HG03066 (cell line): ENCODE data around the gene JARID2.

ENCODE experiments used
- ATAC-seq: cut with Tn5 transposase; IDR thresholded peaks from one replicate; pipeline ENCODE4 v1.9.1; 2021; ENCODE audit warnings: low read depth; ENCODE audit not compliant: unreplicated experiment

Gene JARID2

DNA sequence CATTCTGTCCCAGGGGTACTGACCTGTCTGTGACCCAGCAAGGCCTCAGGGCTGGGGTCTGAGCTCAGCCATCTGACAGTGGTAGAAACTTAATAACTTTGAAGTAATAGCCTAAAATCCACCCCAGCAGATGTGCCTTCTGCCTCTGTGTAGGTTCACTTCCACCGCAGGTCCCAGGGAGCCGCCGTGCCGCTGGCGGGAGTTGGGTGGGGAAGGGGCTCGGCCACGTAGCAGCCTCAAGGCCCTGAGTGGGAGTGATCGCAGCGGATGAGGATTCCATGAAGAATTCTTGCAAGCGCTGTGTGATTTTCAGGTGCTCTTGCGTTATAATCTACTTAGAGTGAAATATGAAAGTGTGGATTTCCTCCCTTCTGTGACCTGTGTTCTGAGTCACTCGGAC is 253.3 kb downstream of the JARID2 start:
- no peak for ATAC-seq

DNA sequence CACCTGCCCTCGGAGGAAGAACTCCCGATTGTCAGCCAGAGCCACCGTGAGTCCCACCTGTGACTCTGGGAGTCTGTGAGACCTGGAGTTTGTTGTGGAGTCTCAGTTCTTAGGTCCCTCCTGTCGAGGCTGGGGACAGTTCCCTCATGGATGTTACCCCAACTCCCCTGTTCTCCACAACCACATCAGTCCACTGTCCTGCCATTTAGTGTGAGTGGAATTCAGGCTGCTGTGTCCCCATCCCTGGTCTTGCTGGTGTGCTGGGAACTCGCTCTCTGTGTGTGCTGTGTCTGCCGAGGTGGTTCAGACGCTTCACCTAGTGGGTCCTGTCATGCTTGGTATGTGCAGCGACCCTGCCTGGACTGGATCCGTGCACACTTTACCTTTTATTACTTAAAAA is 253.7 kb downstream of the JARID2 start:
- ATAC-seq: no peak

DNA sequence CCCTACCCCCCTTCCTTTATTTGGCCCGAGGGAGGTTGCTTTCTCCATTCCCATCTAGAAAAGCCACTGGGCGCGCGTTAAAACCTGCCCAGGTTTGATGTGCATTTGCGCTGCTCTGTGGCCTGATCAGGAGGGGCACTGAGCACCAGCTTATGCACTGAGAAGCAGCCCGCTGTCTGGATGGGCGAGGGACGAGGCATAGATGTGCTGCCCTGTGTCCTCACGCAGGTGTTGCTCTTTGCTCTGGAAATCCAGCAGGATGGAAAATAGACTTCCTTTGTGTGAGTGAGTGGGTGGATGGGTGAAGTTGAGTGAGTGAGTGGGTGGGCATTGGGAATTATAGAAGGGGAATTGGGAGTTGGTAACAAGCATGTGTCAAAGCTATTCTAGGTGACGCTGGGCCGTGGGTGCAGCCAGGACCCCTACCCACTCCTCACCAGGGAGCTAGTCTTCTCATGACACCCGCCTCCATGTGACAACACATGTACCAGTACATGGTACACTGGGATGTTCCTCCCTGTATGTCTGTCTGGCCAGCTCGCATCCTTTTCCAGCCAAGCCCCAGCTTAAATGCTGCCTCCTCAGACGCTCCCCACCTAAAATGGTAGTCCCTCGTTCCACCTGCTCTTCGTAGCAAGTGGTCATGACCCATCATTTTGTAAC is 254.3 kb downstream of the JARID2 start:
- ATAC-seq: no peak

DNA sequence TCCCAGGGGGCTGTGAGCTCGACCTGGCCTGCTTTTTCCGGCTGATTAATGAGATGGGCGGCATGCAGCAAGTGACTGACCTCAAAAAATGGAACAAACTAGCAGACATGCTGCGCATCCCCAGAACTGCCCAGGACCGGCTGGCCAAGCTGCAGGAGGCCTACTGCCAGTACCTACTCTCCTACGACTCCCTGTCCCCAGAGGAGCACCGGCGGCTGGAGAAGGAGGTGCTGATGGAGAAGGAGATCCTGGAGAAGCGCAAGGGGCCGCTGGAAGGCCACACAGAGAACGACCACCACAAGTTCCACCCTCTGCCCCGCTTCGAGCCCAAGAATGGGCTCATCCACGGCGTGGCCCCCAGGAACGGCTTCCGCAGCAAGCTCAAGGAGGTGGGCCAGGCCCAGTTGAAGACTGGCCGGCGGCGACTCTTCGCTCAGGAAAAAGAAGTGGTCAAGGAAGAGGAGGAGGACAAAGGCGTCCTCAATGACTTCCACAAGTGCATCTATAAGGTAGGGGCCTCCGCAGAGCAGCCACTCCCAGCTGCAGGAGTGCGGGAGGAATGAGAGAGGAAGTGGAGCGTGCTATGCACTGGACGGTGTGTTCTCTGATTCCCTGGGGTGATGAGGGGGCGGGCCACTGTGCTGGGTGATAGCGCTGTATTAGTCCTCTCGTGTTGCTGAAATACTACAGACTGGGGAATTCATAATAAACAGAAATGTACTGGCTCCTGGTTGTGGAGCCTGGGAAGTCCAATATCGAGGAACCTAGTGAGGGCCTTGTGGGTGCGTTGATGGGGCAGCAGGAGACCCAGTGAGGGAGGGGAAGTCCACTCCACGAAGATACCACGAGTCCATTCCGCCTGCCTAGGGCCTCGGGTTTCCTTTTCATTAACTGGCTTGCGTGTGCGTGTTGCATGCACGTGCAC is 255.3 kb downstream of the JARID2 start:
- ATAC-seq: no peak

DNA sequence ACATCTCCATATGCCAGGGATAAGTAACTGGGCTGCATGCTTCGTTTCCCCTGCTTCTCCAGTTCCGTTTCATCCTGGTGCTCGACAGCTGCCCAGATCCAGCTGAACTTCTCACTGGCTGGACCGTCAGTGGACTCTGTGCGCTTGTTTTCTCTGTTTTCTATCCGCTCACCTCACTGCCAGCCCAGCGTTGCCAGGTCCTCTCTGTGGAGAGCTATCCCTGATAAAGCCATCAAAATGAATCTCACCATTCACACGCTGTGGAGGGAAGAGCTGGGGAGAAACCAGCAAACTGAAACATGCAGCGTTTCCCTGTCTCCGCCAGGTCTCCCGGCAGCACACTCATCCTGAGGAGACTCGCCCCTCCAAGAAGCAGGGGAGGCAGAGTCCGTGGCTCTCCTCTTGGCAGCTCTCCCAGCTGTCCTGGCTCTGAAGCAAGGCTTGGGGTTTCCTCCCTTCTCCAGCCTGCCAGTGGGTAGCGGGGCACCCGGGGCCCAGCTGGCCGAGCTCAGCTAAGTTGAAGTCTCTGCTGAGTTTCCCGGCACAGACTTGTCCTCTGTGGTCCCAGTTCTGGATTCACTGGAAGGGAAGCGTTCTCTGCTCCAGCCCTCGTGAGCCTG is 256.1 kb downstream of the JARID2 start:
- no peak for ATAC-seq

DNA sequence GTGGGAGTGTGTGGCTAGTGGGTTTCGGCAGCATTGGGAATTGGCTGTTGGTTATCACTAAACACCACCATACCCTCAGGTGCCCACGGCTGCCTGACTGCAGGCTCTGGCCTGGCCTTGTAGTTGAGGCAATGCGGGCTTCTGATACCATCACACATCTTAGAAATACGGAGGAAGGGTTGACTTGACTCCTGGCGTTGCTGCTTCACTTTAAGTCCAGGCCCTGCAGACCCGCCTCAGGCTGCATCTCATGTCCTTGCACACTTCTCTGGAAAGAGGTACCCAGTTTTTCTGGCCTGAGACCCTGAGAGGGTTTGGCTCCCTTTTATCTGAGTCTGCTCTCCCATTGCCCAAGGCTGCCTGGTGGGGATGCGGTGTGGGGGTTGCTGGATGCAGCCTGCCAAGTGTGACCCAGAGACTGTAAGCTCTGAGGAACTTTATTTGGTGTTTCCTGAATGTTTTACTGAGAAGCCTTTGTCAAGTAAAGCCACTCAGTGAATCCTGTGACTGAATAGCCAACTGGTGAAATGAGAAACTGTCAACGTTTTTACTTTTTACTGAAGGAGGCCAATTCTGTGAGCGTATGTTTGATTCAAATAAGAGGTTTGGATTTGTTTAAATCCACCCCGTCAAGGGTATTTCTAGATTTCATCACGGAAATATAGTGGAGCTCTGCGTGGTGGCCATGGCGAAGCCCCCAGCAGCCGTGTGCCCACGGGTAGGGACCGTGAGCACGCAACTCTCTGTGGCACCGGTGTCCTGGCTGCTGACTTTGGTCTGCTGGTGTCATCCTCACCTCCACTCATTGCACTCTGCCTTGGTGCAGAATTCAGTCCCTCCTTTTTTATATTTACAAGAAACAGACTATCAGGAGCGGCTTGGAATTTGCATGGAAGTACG is 256.8 kb downstream of the JARID2 start:
- ATAC-seq: no peak

DNA sequence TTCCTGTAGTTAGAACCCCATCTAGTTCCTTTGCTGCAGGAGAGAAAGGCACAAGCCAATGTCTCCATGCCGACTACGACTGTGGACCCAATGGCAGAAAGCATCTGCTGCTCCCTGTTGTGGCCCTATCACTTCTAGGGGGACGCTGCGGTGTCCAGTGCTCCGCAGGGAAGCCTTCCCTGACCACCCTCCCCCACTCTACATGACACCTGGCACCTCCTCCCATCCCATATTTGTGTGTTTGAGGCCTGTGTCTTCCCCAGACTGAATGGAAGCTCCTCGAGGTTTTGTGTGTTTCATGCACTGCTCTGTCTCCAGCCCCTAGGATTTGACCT is 257.4 kb downstream of the JARID2 start:
- ATAC-seq: no peak

DNA sequence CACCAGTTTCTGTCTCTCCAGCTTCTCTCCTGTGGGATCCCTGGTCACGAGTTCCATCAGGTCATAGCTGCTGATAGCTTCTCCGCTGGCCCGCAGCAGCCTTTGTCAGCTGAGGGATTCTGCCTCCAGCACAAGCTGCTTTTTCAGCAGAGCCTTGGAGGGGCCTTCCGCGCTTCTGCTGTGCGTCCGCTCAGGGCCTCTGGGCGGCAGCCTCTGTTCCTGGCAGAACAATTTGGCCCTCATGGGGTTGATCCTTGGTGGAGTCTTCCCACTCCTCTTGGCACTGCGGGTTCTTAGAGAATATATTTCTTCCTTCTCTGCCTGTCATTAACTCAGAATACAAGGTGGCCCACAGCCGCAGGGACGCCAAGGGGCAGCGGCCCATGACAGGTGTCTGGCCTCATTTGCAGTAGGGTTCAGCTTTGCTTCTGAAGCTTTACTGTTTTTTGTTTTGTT is 258.2 kb downstream of the JARID2 start:
- no peak for ATAC-seq

DNA sequence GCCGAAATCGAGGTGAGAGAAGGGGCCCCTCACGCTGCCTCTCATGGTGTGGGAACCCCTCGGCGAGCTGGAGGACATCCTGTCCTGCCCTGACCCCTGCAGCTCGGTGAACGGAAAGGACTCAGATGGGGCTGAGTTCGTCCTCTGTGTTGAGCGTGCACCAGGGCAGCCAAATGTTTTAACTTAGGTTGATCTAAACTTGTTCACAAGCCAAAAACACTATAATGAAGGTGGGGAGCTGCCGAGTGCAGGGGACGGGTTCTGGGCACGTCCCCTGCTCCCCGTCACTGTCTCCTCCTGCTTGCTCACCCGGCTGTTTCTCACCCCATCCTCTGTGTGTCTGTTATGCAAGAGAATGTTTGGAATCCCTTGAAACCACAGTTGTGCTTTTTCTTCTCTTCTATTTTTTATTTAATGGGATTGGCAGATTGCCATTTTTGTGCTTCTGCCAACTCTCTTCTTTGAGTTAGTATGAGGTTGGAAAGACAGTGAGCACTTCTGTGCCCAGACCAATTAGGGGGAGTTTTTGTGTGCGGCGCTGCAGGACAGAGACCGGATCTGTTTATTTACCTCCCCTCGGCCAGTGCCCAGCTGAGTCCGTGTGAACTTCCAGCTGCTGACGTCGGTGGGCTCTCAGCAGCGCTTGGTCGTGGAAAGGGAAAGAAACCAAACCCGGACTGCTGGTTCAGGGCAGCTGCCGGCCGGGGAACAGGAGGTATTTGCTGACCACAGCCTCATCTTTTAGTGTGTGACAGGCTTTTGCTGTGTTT is 258.9 kb downstream of the JARID2 start:
- ATAC-seq: no peak

DNA sequence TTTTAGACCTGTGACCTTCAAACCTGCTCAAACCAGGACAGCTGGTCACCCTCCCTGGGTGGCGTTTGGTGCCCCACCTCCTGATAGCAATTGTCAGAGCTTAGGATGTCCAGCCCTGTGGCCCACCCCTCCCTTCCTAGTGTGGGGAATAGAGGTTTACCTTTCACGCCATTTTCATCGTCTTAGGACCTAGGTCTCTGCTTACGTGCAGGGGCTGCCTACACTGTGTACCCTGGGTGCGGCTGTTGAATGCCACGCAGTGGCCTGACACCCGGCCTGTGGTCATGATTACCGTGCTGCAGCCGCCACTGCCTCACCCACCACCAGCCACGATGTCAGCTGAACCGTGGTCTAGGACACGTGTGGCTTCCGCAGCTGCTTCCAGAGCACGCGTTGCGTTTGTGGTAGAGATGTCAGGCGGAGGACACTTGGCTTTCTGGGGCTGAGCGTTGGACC is 259.6 kb downstream of the JARID2 start:
- no peak for ATAC-seq

DNA sequence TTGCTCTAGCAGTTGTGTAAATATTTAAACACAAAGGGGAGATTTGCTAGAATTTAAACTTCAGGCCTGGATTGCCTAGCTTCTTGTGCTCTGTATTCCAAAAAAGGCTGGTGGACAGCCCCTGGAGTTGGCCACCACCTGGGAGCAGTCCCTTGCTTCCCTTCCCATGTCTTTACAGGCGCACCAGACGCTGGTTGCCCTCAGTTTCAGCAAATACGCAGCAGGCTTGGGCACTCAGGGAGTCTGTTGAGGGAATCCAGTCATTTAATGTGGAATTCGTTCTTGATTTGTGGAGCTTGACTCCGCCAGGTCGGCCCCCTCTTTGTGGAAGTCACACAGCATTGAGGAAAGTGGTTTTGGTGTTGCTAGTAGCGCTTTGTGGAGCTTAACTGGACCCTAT is 260.2 kb downstream of the JARID2 start:
- no peak for ATAC-seq

DNA sequence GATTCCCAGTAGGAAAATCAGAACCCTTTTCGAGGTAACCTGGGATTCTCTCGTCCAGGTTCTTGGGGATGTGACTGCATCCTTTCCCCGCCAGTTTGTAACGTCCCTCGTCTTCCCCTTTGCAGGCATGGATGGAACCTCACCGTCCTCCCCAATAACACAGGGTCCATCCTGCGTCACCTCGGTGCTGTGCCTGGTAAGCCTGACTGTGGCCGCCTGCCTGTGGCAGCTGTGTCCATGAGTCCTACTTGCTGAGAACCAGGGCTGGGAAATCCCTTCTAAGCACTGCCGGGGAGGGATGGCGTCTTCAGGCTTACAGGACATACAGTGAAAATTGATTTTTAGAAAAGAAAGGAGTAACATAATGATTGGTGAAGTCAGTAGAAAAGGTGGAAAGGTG is 261.4 kb downstream of the JARID2 start:
- no peak for ATAC-seq

DNA sequence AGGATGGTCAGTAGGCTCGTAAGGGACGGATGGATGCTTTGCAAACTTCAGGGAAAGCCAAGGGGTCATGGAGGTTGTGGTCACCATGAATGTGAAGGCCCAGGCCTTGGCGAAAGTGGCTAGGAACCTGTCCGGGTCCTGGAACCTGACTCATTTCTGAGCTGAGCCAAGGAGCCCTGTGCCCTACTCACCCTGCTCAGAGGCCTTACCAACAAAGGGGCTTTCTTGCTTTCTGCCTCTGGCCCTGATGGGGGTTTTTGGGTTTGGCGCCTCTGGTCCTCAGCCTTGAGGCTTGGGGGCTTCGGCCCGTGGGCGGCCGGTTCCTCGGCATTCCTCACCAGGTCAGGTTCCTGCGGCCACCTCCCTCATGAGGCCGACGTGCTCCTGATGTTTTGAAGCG is 261.9 kb downstream of the JARID2 start:
- no peak for ATAC-seq

DNA sequence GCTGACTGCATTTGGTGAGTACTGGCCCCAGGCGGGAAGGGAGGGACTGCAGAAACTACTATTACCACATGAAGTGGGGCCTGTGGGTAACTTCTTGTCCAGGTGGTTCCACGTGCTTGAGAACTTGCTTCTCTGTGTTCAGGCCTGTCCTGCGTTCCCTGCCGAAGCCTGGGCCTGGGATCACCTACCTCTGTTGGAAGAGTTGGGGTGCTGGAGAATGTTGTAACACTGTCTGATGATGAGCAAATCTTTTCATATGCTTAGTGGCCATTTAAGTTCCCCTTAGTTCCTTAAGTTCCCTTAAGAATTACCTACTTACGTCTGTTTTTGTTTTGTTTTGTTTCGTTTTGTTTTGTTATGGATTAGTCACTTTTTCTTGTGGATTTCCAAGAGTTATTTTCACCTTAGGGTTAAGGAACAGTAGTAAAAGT is 262.6 kb downstream of the JARID2 start:
- no peak for ATAC-seq

DNA sequence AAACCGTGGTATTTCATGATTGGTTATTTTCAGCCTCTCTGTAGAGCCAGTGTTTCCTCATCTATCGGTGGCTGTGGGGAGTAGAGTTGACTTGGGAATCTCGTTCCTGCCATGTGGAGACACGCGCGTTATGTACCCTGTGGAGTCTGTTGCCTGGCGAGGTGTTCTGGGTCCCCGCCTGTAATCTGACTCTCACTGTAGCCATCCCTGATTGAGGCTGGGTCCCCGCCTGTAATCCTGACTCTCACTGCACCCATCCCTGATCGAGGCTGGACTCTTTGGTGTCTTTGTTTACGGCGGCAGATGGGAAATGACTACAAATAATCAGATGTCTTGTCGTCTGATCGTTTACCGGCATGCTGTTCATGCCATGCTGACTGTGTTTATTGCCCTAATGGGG is 263.1 kb downstream of the JARID2 start:
- no peak for ATAC-seq

DNA sequence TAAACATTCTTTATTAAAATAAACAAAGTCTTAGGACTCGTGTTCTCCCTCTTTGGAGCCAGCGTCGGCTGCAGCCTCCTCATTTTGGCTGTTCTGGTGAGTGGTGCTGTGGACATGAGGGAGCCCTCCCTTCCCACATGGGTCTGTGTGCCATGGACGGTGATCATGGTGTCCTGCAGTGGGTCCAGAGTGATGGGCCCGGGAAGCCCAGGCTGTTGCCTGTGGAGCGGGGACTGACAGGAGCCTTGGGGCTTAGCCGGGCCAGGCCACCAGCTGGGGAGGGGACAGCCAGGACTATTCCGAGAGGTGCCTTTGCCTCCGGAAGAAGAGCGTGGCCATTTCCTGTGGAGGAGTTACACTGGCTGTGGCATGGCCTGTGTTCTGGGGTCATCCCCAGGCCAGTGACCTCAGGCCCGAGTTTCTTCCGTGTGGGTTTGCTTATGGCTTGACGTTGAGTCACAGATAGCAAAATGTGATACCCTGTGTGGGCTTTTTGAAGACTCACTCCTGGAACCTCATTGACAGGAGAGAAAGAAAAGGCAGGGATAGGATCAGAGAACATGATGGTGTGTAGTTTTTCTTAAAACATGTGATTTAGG is 263.6 kb downstream of the JARID2 start:
- no peak for ATAC-seq

DNA sequence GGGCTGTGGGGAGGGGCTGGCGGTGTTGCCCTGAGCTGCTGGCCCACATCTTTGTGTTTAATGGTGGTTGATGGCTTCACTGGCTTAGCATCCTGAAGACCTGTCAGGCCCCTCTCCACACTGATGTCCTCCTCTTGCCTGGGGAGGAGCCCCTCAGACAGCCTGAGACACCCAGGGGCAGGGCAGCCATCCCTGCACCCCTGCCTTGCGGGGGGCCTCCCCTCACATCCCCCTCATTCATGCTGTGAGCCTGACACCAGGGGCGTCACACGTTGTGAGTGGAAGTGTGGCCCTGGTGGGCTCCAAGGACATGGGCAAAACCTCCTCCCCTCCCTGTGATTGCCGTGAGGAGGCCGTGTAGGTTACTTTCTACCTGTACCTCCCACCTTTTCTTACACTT is 264.3 kb downstream of the JARID2 start:
- no peak for ATAC-seq

DNA sequence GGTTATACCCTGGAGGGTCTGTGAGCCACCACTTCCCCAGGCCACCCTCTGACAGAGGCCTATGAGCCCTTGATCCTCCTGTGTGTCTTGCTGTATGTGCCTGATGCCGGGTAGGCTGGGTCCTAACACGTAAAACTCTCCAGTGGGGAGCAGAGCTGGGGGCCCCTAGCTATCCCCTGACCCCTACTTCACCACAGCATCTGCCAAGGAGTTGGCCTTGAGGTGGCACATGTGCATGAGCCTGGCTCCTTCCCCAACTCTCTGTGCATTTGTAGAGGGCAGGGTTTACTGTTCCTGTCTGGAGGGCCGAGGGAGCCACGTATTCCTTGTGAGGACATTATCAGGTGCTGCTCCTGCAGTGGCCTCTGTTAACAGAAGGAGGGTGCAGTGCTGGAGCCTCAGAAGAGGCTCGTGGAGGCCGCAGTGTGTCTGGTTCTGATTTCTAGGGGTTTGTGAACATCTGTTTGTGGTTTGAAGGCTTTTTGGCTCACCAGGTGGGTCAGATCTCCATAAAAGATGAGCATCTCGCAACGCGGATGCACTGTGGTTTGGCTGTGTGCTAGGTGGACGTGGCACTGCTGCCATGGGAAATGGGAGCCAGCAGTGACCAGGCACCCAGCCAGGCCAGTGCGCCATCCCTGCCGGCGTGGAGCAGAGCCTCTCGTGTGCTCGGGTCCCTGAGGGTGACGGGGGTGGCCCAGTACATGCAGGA is 264.8 kb downstream of the JARID2 start:
- ATAC-seq: no peak
